HFF-Myc (cell line): ENCODE results near the gene PLIN4.

Experiments used
- DNase-seq: peaks from one replicate; pipeline ENCODE4 v3.0.0-alpha.2; 2011; ENCODE audit warnings: low read depth; ENCODE audit errors: extremely low read depth
- H3K4me3 ChIP-seq: replicated peaks from 2 replicates; pipeline ENCODE4 v1.5.1; 2011; ENCODE audit warnings: low read depth, mild to moderate bottlenecking, control low read depth, low read length
- TF ChIP-seq, protein P1 (sequence below): IDR thresholded peaks from 2 replicates; pipeline ENCODE4 v1.5.1; 2012; ENCODE audit warnings: mild to moderate bottlenecking, low read depth, low read length, control low read depth; ENCODE audit errors: missing control alignments

Gene PLIN4

DNA sequence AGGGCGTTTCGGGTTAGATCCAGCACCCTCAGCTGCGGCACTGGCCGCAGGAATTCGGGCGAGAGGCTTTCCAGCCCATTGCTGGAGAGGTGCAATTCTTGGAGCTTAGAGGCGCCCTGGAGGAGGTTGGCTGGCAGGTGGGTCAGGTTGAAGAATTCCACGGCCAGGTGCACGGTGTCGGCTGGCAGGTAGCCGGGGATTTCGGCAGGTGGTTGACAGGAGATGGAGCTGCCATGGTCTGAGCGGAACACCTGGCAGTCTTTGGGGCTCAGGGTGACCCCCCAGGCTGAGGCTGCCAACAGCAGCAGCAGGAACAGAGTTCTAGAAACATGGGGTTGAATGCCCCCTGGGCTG lies 20.3 kb upstream of the PLIN4 start:
- H3K4me3 ChIP-seq = no peak overlapping the region
- TF ChIP-seq, protein P1, sequence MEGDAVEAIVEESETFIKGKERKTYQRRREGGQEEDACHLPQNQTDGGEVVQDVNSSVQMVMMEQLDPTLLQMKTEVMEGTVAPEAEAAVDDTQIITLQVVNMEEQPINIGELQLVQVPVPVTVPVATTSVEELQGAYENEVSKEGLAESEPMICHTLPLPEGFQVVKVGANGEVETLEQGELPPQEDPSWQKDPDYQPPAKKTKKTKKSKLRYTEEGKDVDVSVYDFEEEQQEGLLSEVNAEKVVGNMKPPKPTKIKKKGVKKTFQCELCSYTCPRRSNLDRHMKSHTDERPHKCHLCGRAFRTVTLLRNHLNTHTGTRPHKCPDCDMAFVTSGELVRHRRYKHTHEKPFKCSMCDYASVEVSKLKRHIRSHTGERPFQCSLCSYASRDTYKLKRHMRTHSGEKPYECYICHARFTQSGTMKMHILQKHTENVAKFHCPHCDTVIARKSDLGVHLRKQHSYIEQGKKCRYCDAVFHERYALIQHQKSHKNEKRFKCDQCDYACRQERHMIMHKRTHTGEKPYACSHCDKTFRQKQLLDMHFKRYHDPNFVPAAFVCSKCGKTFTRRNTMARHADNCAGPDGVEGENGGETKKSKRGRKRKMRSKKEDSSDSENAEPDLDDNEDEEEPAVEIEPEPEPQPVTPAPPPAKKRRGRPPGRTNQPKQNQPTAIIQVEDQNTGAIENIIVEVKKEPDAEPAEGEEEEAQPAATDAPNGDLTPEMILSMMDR = no peak
- no peak for DNase-seq

DNA sequence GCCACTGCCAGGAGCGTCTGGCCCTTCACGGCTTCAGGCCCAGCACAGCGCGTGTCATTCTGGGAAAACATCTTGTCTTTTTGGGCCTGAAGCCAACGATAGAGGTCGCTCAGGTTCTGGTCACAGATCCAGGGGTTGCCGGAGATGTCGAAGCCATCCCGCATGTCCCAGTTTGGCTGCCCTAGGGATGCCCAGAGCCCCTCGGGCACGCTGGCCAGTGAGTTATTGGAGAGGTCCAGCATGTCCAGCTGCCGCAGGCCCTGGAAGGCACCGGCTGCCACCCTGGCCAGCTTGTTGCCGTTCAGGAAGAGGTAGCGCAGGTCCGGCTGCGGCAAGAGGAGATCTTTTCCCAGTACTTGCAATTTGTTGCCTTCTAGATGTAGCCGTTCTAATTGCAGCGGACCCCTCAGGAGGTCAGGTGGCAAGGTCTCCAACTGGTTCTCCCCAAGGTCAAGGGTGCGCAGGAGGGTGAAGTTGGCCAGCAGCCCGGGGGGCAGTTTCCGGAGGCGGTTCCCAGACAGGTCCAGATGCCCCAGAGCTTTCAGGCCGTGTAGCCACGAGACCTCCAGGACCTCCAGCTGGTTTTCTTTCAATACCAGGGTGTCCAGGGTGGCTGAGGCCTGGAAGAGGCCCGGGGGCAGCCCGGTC lies 19.8 kb upstream of the PLIN4 start:
- no peak overlapping the region for H3K4me3 ChIP-seq
- TF ChIP-seq, protein P1 = no peak
- no peak for DNase-seq

DNA sequence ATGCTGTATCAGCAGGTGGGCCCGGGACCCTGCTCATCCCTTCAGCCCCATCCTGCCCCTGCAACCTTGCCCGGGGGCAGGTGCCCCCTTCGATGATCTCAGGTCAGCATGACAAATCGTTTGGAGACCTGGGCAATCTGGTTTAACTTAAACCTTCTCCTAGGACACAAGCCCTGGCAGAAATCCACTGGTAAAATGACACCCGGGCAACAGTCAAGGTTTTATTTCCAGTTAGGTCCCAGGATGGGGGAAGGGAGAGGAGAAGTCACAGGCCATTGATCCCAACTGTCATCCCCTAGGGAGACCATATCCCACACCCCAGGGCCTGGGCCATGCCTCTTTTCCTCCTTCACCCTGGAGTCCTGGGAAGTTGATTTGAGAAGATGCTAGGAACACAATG lies 18.5 kb upstream of the PLIN4 start:
- no peak overlapping the region for H3K4me3 ChIP-seq
- TF ChIP-seq, protein P1 = no peak
- no peak for DNase-seq

DNA sequence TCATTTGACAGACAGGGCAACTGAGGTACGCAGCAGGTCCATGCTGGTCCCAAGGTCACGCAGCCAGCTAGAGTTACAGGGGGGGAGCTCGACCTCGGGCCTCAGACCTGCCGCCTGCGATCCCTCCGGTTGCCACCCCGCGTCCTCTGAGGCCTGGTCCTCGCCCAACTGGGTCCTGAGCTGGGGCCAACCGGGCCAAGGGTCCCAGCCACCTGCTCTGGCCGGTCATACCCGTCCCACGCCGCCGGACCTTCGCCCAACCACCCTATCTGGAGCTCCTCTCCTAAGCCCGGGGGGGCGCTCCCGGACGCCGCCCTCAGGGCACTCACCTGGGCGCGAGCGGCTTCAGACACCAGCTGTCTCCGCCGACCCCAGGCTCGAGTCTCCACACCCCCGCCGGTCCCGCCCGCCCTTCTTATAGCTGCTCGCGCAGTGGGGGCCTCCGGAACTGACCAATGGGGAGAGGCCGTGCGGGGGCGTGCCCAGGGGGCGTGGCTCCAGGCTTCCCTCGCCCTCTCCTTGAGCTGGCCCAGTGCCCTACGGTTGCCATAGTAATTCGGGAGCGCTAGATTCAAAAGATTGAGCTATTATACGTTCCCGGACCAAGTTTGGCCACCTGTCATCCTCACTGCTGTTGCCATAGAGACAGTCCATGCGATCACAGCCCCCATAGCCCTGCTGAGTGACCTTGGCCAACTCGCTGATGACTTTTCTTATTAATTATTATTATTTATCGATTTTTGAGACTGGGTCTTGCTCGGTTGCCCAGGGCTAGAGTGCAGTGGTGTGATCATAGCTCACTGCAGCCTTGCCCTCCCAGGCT lies 16.8 kb upstream of the PLIN4 start, which contains the start of gene PLIN5:
Gene PLIN5, minus strand, starts transcription at position 389 of the 823 bp plus-strand sequence. CDS start 1,150 bp downstream, outside the sequence.
- DNase-seq = peak; percentile 40
- peak within 1 kb of the TSS; percentile 5; the same call in 1 of the 2 replicates for H3K4me3 ChIP-seq
- TF ChIP-seq, protein P1 = no peak

DNA sequence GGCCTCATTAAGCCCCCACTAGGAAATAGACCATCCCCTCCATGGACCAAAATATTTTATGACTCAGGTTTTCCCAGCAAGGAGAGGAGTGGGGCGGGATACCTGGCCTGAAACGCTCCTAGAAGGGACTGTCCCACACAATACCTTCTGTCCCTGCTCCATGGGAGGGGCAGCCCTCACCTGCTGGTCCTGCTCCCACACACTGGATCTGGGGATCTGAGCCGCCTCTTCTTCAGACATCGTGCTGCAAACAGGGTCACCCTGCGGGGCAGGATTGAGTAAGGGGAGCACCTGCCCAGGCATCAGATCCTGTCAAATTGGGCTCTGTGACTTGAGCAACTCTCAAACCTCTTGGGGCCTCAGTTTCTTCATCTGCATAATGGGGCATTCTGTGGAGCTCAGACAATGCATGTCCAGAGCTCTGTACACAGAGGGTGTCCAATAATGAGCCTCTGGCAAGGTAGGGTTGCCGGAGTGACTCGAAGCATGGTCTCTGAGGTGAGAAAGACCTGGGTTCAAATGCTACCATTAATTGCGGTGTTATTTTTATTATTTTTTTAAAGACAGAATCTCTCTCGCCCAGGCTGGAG lies 15.6 kb upstream of the PLIN4 start:
- DNase-seq = no peak
- TF ChIP-seq, protein P1 = no peak
- H3K4me3 ChIP-seq = no peak overlapping the region

DNA sequence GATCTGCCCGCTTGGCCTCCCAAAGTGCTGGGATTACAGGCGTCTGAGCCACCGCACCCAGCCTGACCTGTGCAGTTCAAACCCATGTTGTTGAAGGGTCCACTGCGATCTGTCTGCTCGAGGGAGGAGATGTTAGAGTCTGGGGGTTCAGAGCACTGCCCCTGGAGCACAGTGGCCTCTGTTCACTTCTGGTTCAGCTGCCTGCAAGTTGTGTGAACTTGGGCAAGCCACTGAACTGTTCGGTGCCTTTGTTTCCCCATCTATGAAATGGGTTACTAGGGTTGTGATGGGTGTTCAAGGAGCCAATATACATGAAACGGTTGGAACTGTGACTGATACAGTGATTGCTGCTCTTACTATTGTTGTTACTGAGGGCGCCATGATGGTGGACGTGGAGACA lies 15.0 kb upstream of the PLIN4 start:
- TF ChIP-seq, protein P1 = no peak
- no peak overlapping the region for H3K4me3 ChIP-seq
- DNase-seq = no peak
